Mucosa of descending colon (tissue), 3 donors: ENCODE measurements around the gene CNTRL. TPM values are rescaled to one million over a fixed set of nuclear protein-coding genes. Genes with fewer than 3 reads are reported as not detected.

Experiments used
- ATAC-seq: fragments of 200-7000 bp; cut with Tn5 transposase; one replicate; pipeline ENCODE4 v1.9.1; 2020; ENCODE audit warnings: mild to moderate bottlenecking, moderate library complexity
- DNase-seq, 3 donors: peaks; one replicate each; pipeline ENCODE4 v3.0.0-alpha.2; 2020
- H3K36me3 ChIP-seq: fragments of 200-600 bp; one replicate; pipeline ENCODE4 v1.8.0; 2021; ENCODE audit warnings: low read depth, mild to moderate bottlenecking
- H3K4me1 ChIP-seq: fragments of 200-600 bp; one replicate; pipeline ENCODE4 v1.8.0; 2021; ENCODE audit warnings: low read depth, mild to moderate bottlenecking
- H3K4me3 ChIP-seq: fragments of 200-600 bp; one replicate; pipeline ENCODE4 v1.8.0; 2021; ENCODE audit warnings: mild to moderate bottlenecking
- H3K9me3 ChIP-seq: fragments of 200-600 bp; one replicate; pipeline ENCODE4 v1.8.0; 2021; ENCODE audit warnings: mild to moderate bottlenecking
- CTCF ChIP-seq: fragments of 200-600 bp; IDR thresholded peaks from one replicate; pipeline ENCODE4 v1.8.0; 2022; ENCODE audit warnings: antibody characterized with exemption, mild to moderate bottlenecking
- intact Hi-C, 2 donors: fragments of 100-400 bp; cut with DNase I in 1 of 2; cut with micrococcal nuclease in 1 of 2; formaldehyde crosslinking; loops; one replicate each; pipeline versions ENCODE4 v1.11.0 to v1.11.1; 2022; cut with DNase I, micrococcal nuclease
- total RNA-seq, 3 donors: library from RNA; stranded (reverse); fragmentation: NEBNext Ultra II Directional in 2 of 3; extraction: Animal tissue kit (Norgen Biotek cat#: 25700) in 2 of 3; gene quantifications; one replicate each; pipeline versions ENCODE4 v1.2.1 to v1.2.4, GENCODE V29; 2021 to 2023
- donor health status: DM: no; HTN: no; CAD: no; lungs with moderate emphysema.
- donor health status: DM: no; HTN: no; CAD: no.
- donor health status: DM: no; HTN: yes; CAD: no.

Gene CNTRL
- total RNA-seq, 3 donors from 2014 or later: 9.6 to 12.4 (median 9.7) TPM

GRCh38 chr9:121199921-121200320, 125.2 kb downstream of the CNTRL start:
- no peak for DNase-seq
- no peak for TF ChIP-seq CTCF
- intact Hi-C loops: no loop called here
- ATAC-seq: no peak
- H3K9me3 ChIP-seq: no peaks in the 10 kb centered on the region
- no peaks in the 10 kb centered on the region for H3K36me3 ChIP-seq
- H3K4me3 ChIP-seq: peak overlapping the region; percentile 91
- peaks cover 41% of the 10 kb centered on the region for H3K4me1 ChIP-seq

GRCh38 chr9:121200356-121200755, 125.6 kb downstream of the CNTRL start:
- H3K4me3 ChIP-seq: peak overlapping the region; percentile 91
- peaks cover 40% of the 10 kb centered on the region for H3K4me1 ChIP-seq
- DNase-seq (peak in 1 of 3 donors; percentile 31), ATAC-seq (peak; percentile 45)
- no peaks in the 10 kb centered on the region for H3K36me3 ChIP-seq
- TF ChIP-seq CTCF: no peak
- intact Hi-C loops: no loop called here
- no peaks in the 10 kb centered on the region for H3K9me3 ChIP-seq

GRCh38 chr9:121201045-121201737, 126.4 kb downstream of the CNTRL start:
- TF ChIP-seq CTCF: no peak
- peak overlapping the region; percentile 91 for H3K4me3 ChIP-seq
- intact Hi-C loops: no loop called here
- peaks cover 37% of the 10 kb centered on the region for H3K4me1 ChIP-seq
- DNase-seq (peak; percentile 54 to 81 (median 78)), ATAC-seq (peak; percentile 67)
- no peaks in the 10 kb centered on the region for H3K36me3 ChIP-seq
- H3K9me3 ChIP-seq: no peaks in the 10 kb centered on the region

- Histone ChIP-seq H3K36me3 (no peaks in the 10 kb centered on the region), H3K4me3 (peak within 1 kb of the TSS; percentile 91), H3K4me1 (peaks cover 29% of the 10 kb centered on the region), H3K9me3 (no peaks in the 10 kb centered on the region)
- TF ChIP-seq CTCF: peak; percentile 53
- DNase-seq (peak; percentile 100), ATAC-seq (peak; percentile 94)
- intact Hi-C loops: no loop called here
Measured at GRCh38 chr9:121201738-121202533, 127.2 kb downstream of the CNTRL start, which contains the start of gene RAB14. Gene RAB14, minus strand, starts transcription at chr9:121201869. Its CDS starts 8,457 bp downstream, at chr9:121193412.

GRCh38 chr9:121204121-121204520, 129.4 kb downstream of the CNTRL start:
- TF ChIP-seq CTCF: no peak
- no peaks in the 10 kb centered on the region for H3K36me3 ChIP-seq
- intact Hi-C loops: no loop called here

More at GRCh38 chr9:121204121-121204520, 129.4 kb downstream of the CNTRL start:
- DNase-seq (no peak), ATAC-seq (no peak)
- Histone ChIP-seq H3K9me3 (no peaks in the 10 kb centered on the region), H3K4me1 (peaks cover 10% of the 10 kb centered on the region), H3K4me3 (no peak overlapping the region)
